Endothelial cell of umbilical vein (primary cell): ENCODE results near the gene KLHL30. TPM values are rescaled to one million over a fixed set of nuclear protein-coding genes. Genes with fewer than 3 reads are reported as not detected.

Source experiments
- BruUV-seq: library from RNA; stranded (reverse); fragments of 400-500 nt; replicated peaks from 2 replicates; lab custom pipeline; 2021; lab: Mats Ljungman, UMichigan
- CTCF ChIA-PET: fragments of 300-600, 350-600 bp; sonication (Branson Sonifier 250); formaldehyde crosslinking; loops from one replicate; lab custom pipeline; 2021; ENCODE audit warnings: antibody characterized with exemption, inconsistent platforms; lab: Charles Lee
- POLR2A ChIA-PET: fragments of 300-600, 350-600 bp; sonication (Branson Sonifier 250); formaldehyde crosslinking; loops from one replicate; lab custom pipeline; 2021; ENCODE audit warnings: antibody characterized with exemption, inconsistent platforms; lab: Charles Lee
- DNase-seq: peaks from one replicate; pipeline ENCODE4 v3.0.0-alpha.2; 2011; ENCODE audit warnings: low read depth, low spot score
- FAIRE-seq: peaks from 2 replicates; lab custom pipeline; 2011; peaks lifted over from hg19 to GRCh38; lab: Jason Lieb, UNC
- H2AFZ ChIP-seq: 2 replicates; pipeline ENCODE4 v1.6.0; 2012; ENCODE audit warnings: low read depth, low read length, control low read depth, inconsistent platforms
- H3K27ac ChIP-seq: 2 replicates; pipeline ENCODE4 v1.5.1; 2011; ENCODE audit warnings: low read depth, mild to moderate bottlenecking, control low read depth, low read length, moderate library complexity; ENCODE audit not compliant: insufficient read depth
- H3K27me3 ChIP-seq, 2 experiments: 2 replicates each; pipeline versions ENCODE4 v1.6.0 to v1.6.1; 2011; ENCODE audit warnings: low read length in 2 of 2, mixed read lengths in 1 of 2; ENCODE audit not compliant: control insufficient read depth in 2 of 2, insufficient read depth in 2 of 2
- H3K36me3 ChIP-seq, 2 experiments: 2 replicates in 1 of 2; 3 replicates in 1 of 2; pipeline ENCODE4 v1.5.1; 2011; ENCODE audit warnings: low read length in 2 of 2, mild to moderate bottlenecking in 1 of 2, moderate library complexity in 1 of 2; ENCODE audit not compliant: control insufficient read depth in 2 of 2, insufficient read depth in 2 of 2; ENCODE audit errors: extremely low read depth in 1 of 2
- H3K4me1 ChIP-seq: 3 replicates; pipeline ENCODE4 v1.5.1; 2011; ENCODE audit warnings: mild to moderate bottlenecking, low read length; ENCODE audit not compliant: control insufficient read depth, insufficient read depth; ENCODE audit errors: extremely low read depth
- H3K4me2 ChIP-seq: 2 replicates; pipeline ENCODE4 v1.6.1; 2011; ENCODE audit warnings: low read length, control low read depth, mixed read lengths; ENCODE audit not compliant: insufficient read depth
- H3K4me3 ChIP-seq, 3 experiments: fragments of 200-600 bp in 1 of 3; sonication (generic), shearing (Covaris generic) in 1 of 3; replicated peaks in 1 of 3; 2 replicates each; pipeline ENCODE4 v1.5.1; 2011 to 2016; ENCODE audit warnings: control low read depth in 3 of 3, low read length in 3 of 3, mild to moderate bottlenecking in 2 of 3, inconsistent platforms in 1 of 3, low read depth in 1 of 3, moderate library complexity in 1 of 3; ENCODE audit not compliant: insufficient read depth in 1 of 3
- H3K79me2 ChIP-seq: 2 replicates; pipeline ENCODE4 v1.6.0; 2012; ENCODE audit warnings: low read length, inconsistent platforms; ENCODE audit not compliant: control insufficient read depth, insufficient read depth
- H3K9ac ChIP-seq: replicated peaks from 2 replicates; pipeline ENCODE3; 2011; ENCODE audit warnings: low read length, control low read depth; ENCODE audit not compliant: insufficient read depth; ENCODE audit errors: extremely low read depth
- H3K9me1 ChIP-seq: replicated peaks from 3 replicates; pipeline ENCODE4 v1.6.0; 2011; ENCODE audit warnings: mild to moderate bottlenecking, low read length; ENCODE audit not compliant: control insufficient read depth, insufficient read depth; ENCODE audit errors: extremely low read depth
- H3K9me3 ChIP-seq: replicated peaks from 2 replicates; pipeline ENCODE4 v1.5.1; 2012; ENCODE audit warnings: low read length, inconsistent platforms; ENCODE audit not compliant: control insufficient read depth, insufficient read depth
- H4K20me1 ChIP-seq: replicated peaks from 2 replicates; pipeline ENCODE3; 2011; ENCODE audit warnings: mild to moderate bottlenecking, low read length; ENCODE audit not compliant: control insufficient read depth, insufficient read depth; ENCODE audit errors: extremely low read depth
- CTCF ChIP-seq, 2 donors: IDR thresholded peaks; 1 replicate in 1 of 2; 2 replicates in 1 of 2; pipeline ENCODE4 v1.5.1; 2011; ENCODE audit warnings: low read length in 2 of 2, mild to moderate bottlenecking in 2 of 2, moderate library complexity in 2 of 2, control low read depth in 1 of 2, inconsistent platforms in 1 of 2, low read depth in 1 of 2; ENCODE audit not compliant: insufficient read depth in 1 of 2; ENCODE audit errors: extremely low read depth in 1 of 2
- EZH2 ChIP-seq: IDR thresholded peaks from 2 replicates; pipeline ENCODE4 v1.6.1; 2012; ENCODE audit warnings: borderline replicate concordance, low read depth, mild to moderate bottlenecking, moderate library complexity, low read length, inconsistent platforms; ENCODE audit not compliant: severe bottlenecking
- FOS ChIP-seq: IDR thresholded peaks from 2 replicates; pipeline ENCODE4 v1.6.1; 2011; ENCODE audit warnings: mild to moderate bottlenecking, low read length, moderate library complexity, borderline replicate concordance; ENCODE audit not compliant: insufficient read depth
- GATA2 ChIP-seq: IDR thresholded peaks from 2 replicates; pipeline ENCODE4 v1.7.0; 2011; ENCODE audit warnings: low read depth, mild to moderate bottlenecking, moderate library complexity, mixed read lengths, low read length; ENCODE audit not compliant: insufficient read length, insufficient read depth
- JUN ChIP-seq: IDR thresholded peaks from 2 replicates; pipeline ENCODE4 v1.6.1; 2011; ENCODE audit warnings: borderline replicate concordance, low read depth; ENCODE audit not compliant: insufficient read length, insufficient read depth
- MAX ChIP-seq: IDR thresholded peaks from 2 replicates; pipeline ENCODE4 v1.6.1; 2011; ENCODE audit not compliant: insufficient read depth, insufficient read length
- MYC ChIP-seq: IDR thresholded peaks from one replicate; pipeline ENCODE4 v1.6.1; 2011; ENCODE audit warnings: mild to moderate bottlenecking, low read depth, low read length
- POLR2A ChIP-seq: IDR thresholded peaks from 2 replicates; pipeline ENCODE4 v1.6.1; 2012; ENCODE audit warnings: low read depth, mild to moderate bottlenecking, control low read depth, low read length
- POLR2AphosphoS5 ChIP-seq: IDR thresholded peaks from 2 replicates; pipeline ENCODE4 v1.6.1; 2012; ENCODE audit warnings: low read depth, mild to moderate bottlenecking, control low read depth, low read length, moderate library complexity; ENCODE audit not compliant: insufficient read depth
- dilution Hi-C: fragments of 300-500 bp; cut with MboI; formaldehyde crosslinking; loops from one replicate; pipeline ENCODE4 v1.15.0; 2019; ENCODE audit warnings: low sequenced_read_pairs; ENCODE audit not compliant: extremely low pct_ligation_motif_present
- intact Hi-C: fragments of 100-400 bp; cut with micrococcal nuclease; formaldehyde crosslinking; loops from one replicate; pipeline ENCODE4 v1.10.0; 2022
- polyA plus RNA-seq, 4 experiments: library from polyadenylated mRNA; depleted of rRNA in 3 of 4; stranded (reverse) in 3 of 4; unstranded in 1 of 4; fragments of >200 nt; gene quantifications; 2 replicates each; pipeline versions ENCODE4 v1.2.1 to v1.2.3, GENCODE V29; 2011 to 2012; ENCODE audit warnings: missing spikeins in 1 of 4
- total RNA-seq: library from RNA; stranded (reverse); gene quantifications from 2 replicates; pipeline ENCODE4 v1.2.3, GENCODE V29; 2021

Gene KLHL30
- total and polyA plus RNA-seq, 2 donors (not counting 3 experiments of a cell fraction or from before 2014, with no cell fraction given), result not detected

GRCh38 chr2:238125127-238125885, 13.2 kb upstream of the KLHL30 start:
- FAIRE-seq, result no peak
- H3K4me1 ChIP-seq, result no peaks in the 10 kb centered on the region
- CTCF ChIA-PET, result no interaction called here
- no peaks in the 10 kb centered on the region for H3K79me2 ChIP-seq
- dilution Hi-C loops, result no loop called here
- no peak for TF ChIP-seq GATA2
- TF ChIP-seq MYC, result no peak
- H2AFZ ChIP-seq, result no peak overlapping the region
- no peak overlapping the region for H3K27ac ChIP-seq
- no peaks in the 10 kb centered on the region for H4K20me1 ChIP-seq
- H3K9me1 ChIP-seq, result no peaks in the 10 kb centered on the region
- H3K36me3 ChIP-seq, result no peaks in the 10 kb centered on the region
- no peaks in the 10 kb centered on the region for H3K9me3 ChIP-seq
- H3K9ac ChIP-seq, result no peak overlapping the region
- peaks cover 0 to 2% of the 10 kb centered on the region in 2 experiments for H3K27me3 ChIP-seq
- DNase-seq, result no peak
- no TSS peak for BruUV-seq
- intact Hi-C loops, result no loop called here
- H3K4me2 ChIP-seq, result no peak overlapping the region
- H3K4me3 ChIP-seq, result no peak overlapping the region
- POLR2A ChIA-PET, result no interaction called here

GRCh38 chr2:238126338-238126737, 12.1 kb upstream of the KLHL30 start:
- intact Hi-C loops, result no loop called here
- ChIA-PET POLR2A (no interaction called here), CTCF (no interaction called here)
- FAIRE-seq, result no peak
- Histone ChIP-seq H3K27me3 (no peaks in the 10 kb centered on the region), H2AFZ (no peak overlapping the region), H3K4me3 (no peak overlapping the region), H3K36me3 (no peaks in the 10 kb centered on the region), H3K4me2 (no peak overlapping the region), H3K9me3 (no peaks in the 10 kb centered on the region), H3K79me2 (no peaks in the 10 kb centered on the region), H3K4me1 (no peaks in the 10 kb centered on the region), H4K20me1 (no peaks in the 10 kb centered on the region), H3K9ac (no peak overlapping the region), H3K9me1 (no peaks in the 10 kb centered on the region), H3K27ac (no peak overlapping the region)
- no peak for TF ChIP-seq JUN
- TF ChIP-seq GATA2, result no peak
- no peak for TF ChIP-seq FOS
- no peak for TF ChIP-seq MYC
- no peak for TF ChIP-seq EZH2
- no peak for TF ChIP-seq MAX
- TF ChIP-seq POLR2AphosphoS5, result no peak
- no peak for TF ChIP-seq POLR2A
- no peak for TF ChIP-seq CTCF (IDR thresholded peaks at IDR 0.05; ENCODE audit: extremely low read depth in 1 of 2, insufficient read depth in 1 of 2, low read depth in 1 of 2, low read length in 2 of 2)
- dilution Hi-C loops, result no loop called here
- no TSS peak for BruUV-seq
- no peak for DNase-seq
